WTC11 (cell line): Measurements from ENCODE around the gene DYRK1A. TPM values are rescaled to one million over a fixed set of nuclear protein-coding genes. Genes with fewer than 3 reads are reported as not detected.
A peak's percentile ranks its signal among the peaks of the same experiment; 100 is the strongest.
"Not testable (repeated sequence)": the region's sequence is repeated elsewhere in the genome, so short reads cannot be mapped to it uniquely, and the experiment has no call there.

Experiments
- ATAC-seq: fragments of 200-7000 bp; cut with Tn5 transposase; 2 replicates; pipeline ENCODE4 v1.10.0; 2021; ENCODE audit warnings: mild to moderate bottlenecking, moderate library complexity
- CTCF ChIA-PET: fragments of 300-600 bp; sonication (Branson Sonifier 250); formaldehyde crosslinking; loops from one replicate; lab custom pipeline; 2021; ENCODE audit warnings: antibody characterized with exemption; lab: Charles Lee
- POLR2A ChIA-PET: fragments of 350-600 bp; sonication (Branson Sonifier 250); formaldehyde crosslinking; loops from one replicate; lab custom pipeline; 2021; ENCODE audit warnings: antibody characterized with exemption; lab: Charles Lee
- DNase-seq: peaks from one replicate; pipeline ENCODE4 v3.0.0; 2021; ENCODE audit warnings: low spot score
- H3K27ac Mint-ChIP-seq: 2 replicates; pipeline ENCODE4 v1.8.0; 2021; ENCODE audit warnings: mixed read lengths
- H3K27me3 Mint-ChIP-seq: 2 replicates; pipeline ENCODE4 v1.8.0; 2021; ENCODE audit warnings: low read depth, mild to moderate bottlenecking, moderate library complexity, mixed read lengths
- H3K36me3 Mint-ChIP-seq: 2 replicates; pipeline ENCODE4 v1.8.0; 2021; ENCODE audit warnings: mixed read lengths
- H3K4me1 Mint-ChIP-seq: 2 replicates; pipeline ENCODE4 v1.8.0; 2022; ENCODE audit warnings: mixed read lengths
- H3K4me3 Mint-ChIP-seq: 2 replicates; pipeline ENCODE4 v1.8.0; 2021; ENCODE audit warnings: mild to moderate bottlenecking, moderate library complexity, mixed read lengths
- H3K9me3 Mint-ChIP-seq: 2 replicates; pipeline ENCODE4 v1.8.0; 2021; ENCODE audit warnings: mixed read lengths
- AR ChIP-seq: fragments of 250-450 bp; sonication (Bioruptor Pico); IDR thresholded peaks from 2 replicates; pipeline ENCODE4 v1.9.0; 2021; ENCODE audit warnings: mild to moderate bottlenecking
- CREB1 ChIP-seq: sonication (generic); formaldehyde crosslinking; IDR thresholded peaks from 2 replicates; pipeline ENCODE4 v1.8.0; 2023; ENCODE audit warnings: mild to moderate bottlenecking, missing genetic modification reagents
- E2F4 ChIP-seq: sonication (generic); formaldehyde crosslinking; IDR thresholded peaks from 2 replicates; pipeline ENCODE4 v1.8.1; 2022; ENCODE audit warnings: low read depth, mild to moderate bottlenecking, moderate library complexity, missing genetic modification reagents, borderline replicate concordance
- E2F5 ChIP-seq: sonication (generic); formaldehyde crosslinking; IDR thresholded peaks from 2 replicates; pipeline ENCODE4 v1.8.1; 2022; ENCODE audit warnings: mild to moderate bottlenecking, moderate library complexity, missing genetic modification reagents
- FOXP1 ChIP-seq: sonication (generic); formaldehyde crosslinking; IDR thresholded peaks from 2 replicates; pipeline ENCODE4 v1.8.0; 2022; ENCODE audit warnings: missing genetic modification reagents, mild to moderate bottlenecking, moderate library complexity, borderline replicate concordance
- FOXP4 ChIP-seq: sonication (generic); formaldehyde crosslinking; IDR thresholded peaks from 2 replicates; pipeline ENCODE4 v1.8.0; 2022; ENCODE audit warnings: mild to moderate bottlenecking, missing genetic modification reagents
- GTF2I ChIP-seq: fragments of 250-450 bp; sonication (Bioruptor Pico); conservative IDR thresholded peaks from 2 replicates; pipeline ENCODE4 v1.4.0; 2021; ENCODE audit warnings: mild to moderate bottlenecking
- MLX ChIP-seq: sonication (generic); formaldehyde crosslinking; IDR thresholded peaks from 2 replicates; pipeline ENCODE4 v1.8.1; 2023; ENCODE audit warnings: mild to moderate bottlenecking, missing genetic modification reagents, moderate library complexity
- NFATC4 ChIP-seq: fragments of 250-450 bp; sonication (Bioruptor Pico); IDR thresholded peaks from 2 replicates; pipeline ENCODE4 v1.9.0; 2021; ENCODE audit warnings: mild to moderate bottlenecking
- NR3C1 ChIP-seq: sonication (generic); formaldehyde crosslinking; conservative IDR thresholded peaks from 2 replicates; pipeline ENCODE4 v1.8.1; 2023; ENCODE audit warnings: low read depth, mild to moderate bottlenecking, missing genetic modification reagents
- SMAD3 ChIP-seq: sonication (generic); formaldehyde crosslinking; IDR thresholded peaks from 2 replicates; pipeline ENCODE4 v1.8.0; 2022; ENCODE audit warnings: missing genetic modification reagents, mild to moderate bottlenecking, borderline replicate concordance
- TEAD4 ChIP-seq: sonication (generic); formaldehyde crosslinking; IDR thresholded peaks from 2 replicates; pipeline ENCODE4 v1.8.0; 2022; ENCODE audit warnings: mild to moderate bottlenecking, missing genetic modification reagents
- ZNF121 ChIP-seq: sonication (generic); formaldehyde crosslinking; IDR thresholded peaks from 2 replicates; pipeline ENCODE4 v1.8.0; 2023; ENCODE audit warnings: missing genetic modification reagents
- ZNF512 ChIP-seq: sonication (generic); formaldehyde crosslinking; IDR thresholded peaks from 2 replicates; pipeline ENCODE4 v1.8.1; 2022; ENCODE audit warnings: missing genetic modification reagents, borderline replicate concordance
- ZSCAN18 ChIP-seq: fragments of 250-450 bp; sonication (Bioruptor Pico); IDR thresholded peaks from 2 replicates; pipeline ENCODE4 v2.1.2; 2022; ENCODE audit warnings: mild to moderate bottlenecking, moderate library complexity
- total RNA-seq: library from RNA; stranded (reverse); gene quantifications from 3 replicates; pipeline ENCODE4 v1.2.3, GENCODE V29; 2021

The DYRK1A gene
- total RNA-seq, 1 experiment from 2014 or later: 56.5 TPM

- Mint-ChIP-seq H3K36me3 (peaks cover 12% of the 10 kb centered on the region; the same call in 1 of the 2 replicates), H3K27ac (peak overlapping the region; percentile 50), H3K9me3 (no peaks in the 10 kb centered on the region), H3K4me3 (no peak overlapping the region), H3K27me3 (no peaks in the 10 kb centered on the region), H3K4me1 (peaks cover 47% of the 10 kb centered on the region)
- DNase-seq (no peak), ATAC-seq (no peak)
- ChIA-PET POLR2A (no interaction called here), CTCF (no interaction called here)
- TF ChIP-seq SMAD3 (CRISPR knock-in tag): no peak
- 0 out of 2 replicates have a peak, but pooled peaks have one; percentile 3 for TF ChIP-seq NFATC4 (CRISPR knock-in tag)
Measured at GRCh38 chr21:37521658-37522057, 155.1 kb downstream of the DYRK1A start.

- peaks cover 39% of the 10 kb centered on the region for H3K4me1 Mint-ChIP-seq
- H3K27ac Mint-ChIP-seq: peak overlapping the region; percentile 12; the same call in 1 of the 2 replicates
- CTCF ChIA-PET: interaction anchor here (0.9 kb wide), 1 partner anchor 41 kb away, joined by 4 read pairs; no protein-coding TSS in a partner anchor
- no peak for TF ChIP-seq FOXP1 (CRISPR knock-in tag)
- TF ChIP-seq E2F5 (CRISPR knock-in tag): no peak
- TF ChIP-seq ZNF121 (CRISPR knock-in tag): peak; percentile 93
- TF ChIP-seq GTF2I (CRISPR knock-in tag): 0 out of 2 replicates have a peak, but pooled peaks have one; percentile 8
- TF ChIP-seq, all 79 proteins: peak for 2
- POLR2A ChIA-PET: interaction anchor here (0.5 kb wide), 1 partner anchor 192 kb away, joined by 3 read pairs; no protein-coding TSS in a partner anchor
- H3K36me3 Mint-ChIP-seq: peaks cover 5% of the 10 kb centered on the region; the same call in 1 of the 2 replicates
- H3K27me3 Mint-ChIP-seq: no peaks in the 10 kb centered on the region
- H3K9me3 Mint-ChIP-seq: no peaks in the 10 kb centered on the region
- H3K4me3 Mint-ChIP-seq: no peak overlapping the region
- DNase-seq: no peak
- ATAC-seq: no peak
Measured at GRCh38 chr21:37522641-37523295, 156.2 kb downstream of the DYRK1A start.

- POLR2A ChIA-PET, H3K4me3 Mint-ChIP-seq, CTCF ChIA-PET, H3K36me3 Mint-ChIP-seq, DNase-seq, H3K27me3 Mint-ChIP-seq, H3K9me3 Mint-ChIP-seq, H3K27ac Mint-ChIP-seq, ATAC-seq: not testable (repeated sequence)
- H3K4me1 Mint-ChIP-seq: peaks cover 32% of the 10 kb centered on the region
Measured at GRCh38 chr21:37524944-37525343, 158.4 kb downstream of the DYRK1A start.

- ATAC-seq: no peak
- Mint-ChIP-seq H3K4me1 (peaks cover 23% of the 10 kb centered on the region), H3K27ac (no peak overlapping the region), H3K9me3 (no peaks in the 10 kb centered on the region), H3K27me3 (no peaks in the 10 kb centered on the region), H3K4me3 (no peak overlapping the region), H3K36me3 (no peaks in the 10 kb centered on the region)
- no peak for DNase-seq
- CTCF ChIA-PET: no interaction called here
- POLR2A ChIA-PET: no interaction called here
- TF ChIP-seq AR (CRISPR knock-in tag) (no peak), TEAD4 (CRISPR knock-in tag) (no peak), E2F5 (CRISPR knock-in tag) (no peak), FOXP4 (CRISPR knock-in tag) (no peak), MLX (CRISPR knock-in tag) (no peak), CREB1 (CRISPR knock-in tag) (no peak), ZNF512 (no peak), ZSCAN18 (no peak), E2F4 (CRISPR knock-in tag) (no peak), NR3C1 (no peak)
Measured at GRCh38 chr21:37525810-37526209, 159.2 kb downstream of the DYRK1A start.
